Endothelial cell of umbilical vein (primary cell): Measurements from ENCODE around the gene GNPDA1.
"Not testable (repeated sequence)": the region's sequence is repeated elsewhere in the genome, so short reads cannot be mapped to it uniquely, and the experiment has no call there.

Experiments used
- EZH2 ChIP-seq: IDR thresholded peaks from 2 replicates; pipeline ENCODE4 v1.6.1; 2012; ENCODE audit warnings: borderline replicate concordance, low read depth, mild to moderate bottlenecking, moderate library complexity, low read length, inconsistent platforms; ENCODE audit not compliant: severe bottlenecking
- FOS ChIP-seq: IDR thresholded peaks from 2 replicates; pipeline ENCODE4 v1.6.1; 2011; ENCODE audit warnings: mild to moderate bottlenecking, low read length, moderate library complexity, borderline replicate concordance; ENCODE audit not compliant: insufficient read depth
- MAX ChIP-seq: IDR thresholded peaks from 2 replicates; pipeline ENCODE4 v1.6.1; 2011; ENCODE audit not compliant: insufficient read depth, insufficient read length
- POLR2A ChIP-seq: IDR thresholded peaks from 2 replicates; pipeline ENCODE4 v1.6.1; 2012; ENCODE audit warnings: low read depth, mild to moderate bottlenecking, control low read depth, low read length
- POLR2AphosphoS5 ChIP-seq: IDR thresholded peaks from 2 replicates; pipeline ENCODE4 v1.6.1; 2012; ENCODE audit warnings: low read depth, mild to moderate bottlenecking, control low read depth, low read length, moderate library complexity; ENCODE audit not compliant: insufficient read depth
- TF ChIP-seq, protein P1 (sequence below), 2 donors: IDR thresholded peaks; 1 replicate in 1 of 2; 2 replicates in 1 of 2; pipeline ENCODE4 v1.5.1; 2011; ENCODE audit warnings: low read length in 2 of 2, mild to moderate bottlenecking in 2 of 2, moderate library complexity in 2 of 2, control low read depth in 1 of 2, inconsistent platforms in 1 of 2, low read depth in 1 of 2; ENCODE audit not compliant: insufficient read depth in 1 of 2; ENCODE audit errors: extremely low read depth in 1 of 2

GRCh38 chr5:142052026-142052425 lies 39.2 kb upstream of the GNPDA1 start:
- TF ChIP-seq, protein P1, sequence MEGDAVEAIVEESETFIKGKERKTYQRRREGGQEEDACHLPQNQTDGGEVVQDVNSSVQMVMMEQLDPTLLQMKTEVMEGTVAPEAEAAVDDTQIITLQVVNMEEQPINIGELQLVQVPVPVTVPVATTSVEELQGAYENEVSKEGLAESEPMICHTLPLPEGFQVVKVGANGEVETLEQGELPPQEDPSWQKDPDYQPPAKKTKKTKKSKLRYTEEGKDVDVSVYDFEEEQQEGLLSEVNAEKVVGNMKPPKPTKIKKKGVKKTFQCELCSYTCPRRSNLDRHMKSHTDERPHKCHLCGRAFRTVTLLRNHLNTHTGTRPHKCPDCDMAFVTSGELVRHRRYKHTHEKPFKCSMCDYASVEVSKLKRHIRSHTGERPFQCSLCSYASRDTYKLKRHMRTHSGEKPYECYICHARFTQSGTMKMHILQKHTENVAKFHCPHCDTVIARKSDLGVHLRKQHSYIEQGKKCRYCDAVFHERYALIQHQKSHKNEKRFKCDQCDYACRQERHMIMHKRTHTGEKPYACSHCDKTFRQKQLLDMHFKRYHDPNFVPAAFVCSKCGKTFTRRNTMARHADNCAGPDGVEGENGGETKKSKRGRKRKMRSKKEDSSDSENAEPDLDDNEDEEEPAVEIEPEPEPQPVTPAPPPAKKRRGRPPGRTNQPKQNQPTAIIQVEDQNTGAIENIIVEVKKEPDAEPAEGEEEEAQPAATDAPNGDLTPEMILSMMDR (IDR thresholded peaks at IDR 0.05; ENCODE audit: extremely low read depth in 1 of 2, insufficient read depth in 1 of 2, low read depth in 1 of 2, low read length in 2 of 2), result not testable (repeated sequence)
- TF ChIP-seq POLR2A, MAX, EZH2, POLR2AphosphoS5, FOS: not testable (repeated sequence)
